ENCODE measurements around the gene TUBA3E.
"Not testable (repeated sequence)": the region's sequence is repeated elsewhere in the genome, so short reads cannot be mapped to it uniquely, and the experiment has no call there.

TUBA3E gene

DNA sequence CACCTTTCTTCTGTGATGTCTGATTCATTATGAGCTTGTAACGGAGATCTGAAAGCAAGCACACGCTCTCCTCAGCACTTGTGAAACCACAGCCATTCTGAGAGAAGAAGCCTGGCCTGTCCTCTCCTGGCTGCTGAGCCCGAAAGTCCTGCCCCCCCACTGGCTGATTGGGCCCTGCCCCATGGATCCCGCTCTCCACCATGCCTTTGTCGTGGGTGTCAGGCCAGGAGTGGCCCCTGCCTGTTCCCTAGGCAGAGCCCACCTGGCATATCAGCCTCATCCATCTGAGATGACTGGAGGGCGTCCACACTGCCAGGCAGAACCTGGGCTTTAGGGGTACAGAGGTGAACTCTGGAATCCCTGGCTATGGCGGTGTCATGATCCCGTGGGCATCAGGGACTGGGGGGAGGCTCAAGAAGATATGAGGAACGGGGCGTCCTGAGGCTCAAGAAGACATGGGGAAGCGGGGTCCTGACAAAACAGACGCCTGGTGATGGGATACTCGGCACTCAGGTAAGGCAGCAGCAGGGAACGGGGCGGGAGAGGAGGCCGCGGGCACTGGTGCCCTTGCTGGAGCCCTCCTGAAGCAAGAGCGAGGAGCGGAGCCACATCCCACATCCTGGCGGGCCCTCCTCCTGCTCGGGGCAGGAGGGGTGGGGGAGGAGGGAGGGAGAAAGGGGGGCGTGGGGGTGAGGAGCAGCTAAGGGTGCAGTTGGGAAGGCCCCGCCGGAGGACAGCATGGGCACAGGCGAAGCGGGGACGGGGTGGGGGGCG, 54.8 kb downstream of the TUBA3E start:
- DNase-seq = peak; percentile 39

DNA sequence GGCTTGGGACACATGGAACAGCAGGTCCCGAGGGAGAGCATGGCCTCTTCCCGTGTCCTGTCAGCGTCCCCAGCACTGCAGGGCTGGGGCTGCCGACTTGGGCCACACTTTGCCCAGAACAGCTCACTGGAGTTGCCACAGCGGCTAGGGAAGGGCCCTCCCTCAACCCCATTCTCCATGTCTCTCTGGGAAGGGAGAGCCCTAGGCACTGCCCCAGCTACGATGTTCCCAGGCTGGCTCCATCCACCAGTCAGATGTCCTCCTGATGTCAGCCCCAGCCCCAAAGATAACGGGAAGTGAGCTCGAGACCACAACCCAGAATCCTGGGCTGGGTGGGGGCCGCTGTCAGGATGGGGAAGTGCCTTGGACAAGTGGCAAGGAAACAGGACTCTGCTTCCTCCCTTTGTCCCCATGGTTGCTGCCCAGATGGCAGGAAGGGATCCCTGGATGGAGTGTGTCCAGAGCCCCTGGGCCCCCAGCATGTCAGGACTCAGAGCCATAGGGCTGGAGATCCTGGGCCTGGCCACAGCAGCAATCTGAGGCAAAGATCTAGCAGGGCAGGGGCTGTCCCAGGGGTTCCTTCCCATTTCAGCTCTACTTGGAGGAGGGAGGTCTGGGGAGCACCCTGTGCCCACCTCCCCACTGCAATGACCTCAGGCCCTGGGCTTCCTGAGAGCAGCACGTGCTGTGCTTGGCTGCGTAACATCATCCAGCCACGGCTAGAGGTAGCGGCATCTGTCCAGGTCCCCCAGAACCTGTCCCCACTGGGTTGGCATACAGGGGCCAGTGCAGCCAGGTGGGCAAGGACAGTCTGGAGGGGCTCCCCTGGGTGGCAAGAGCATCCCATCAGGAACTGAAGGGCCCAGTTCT, 55.6 kb downstream of the TUBA3E start:
- DNase-seq = not testable (repeated sequence)
